Measurements from ENCODE around the gene CERS6.
A peak's percentile ranks its signal among the peaks of the same experiment; 100 is the strongest.

GRCh38 chr2:168773719-168774521 lies 317.8 kb downstream of the CERS6 start:
- TF ChIP-seq, protein P1, sequence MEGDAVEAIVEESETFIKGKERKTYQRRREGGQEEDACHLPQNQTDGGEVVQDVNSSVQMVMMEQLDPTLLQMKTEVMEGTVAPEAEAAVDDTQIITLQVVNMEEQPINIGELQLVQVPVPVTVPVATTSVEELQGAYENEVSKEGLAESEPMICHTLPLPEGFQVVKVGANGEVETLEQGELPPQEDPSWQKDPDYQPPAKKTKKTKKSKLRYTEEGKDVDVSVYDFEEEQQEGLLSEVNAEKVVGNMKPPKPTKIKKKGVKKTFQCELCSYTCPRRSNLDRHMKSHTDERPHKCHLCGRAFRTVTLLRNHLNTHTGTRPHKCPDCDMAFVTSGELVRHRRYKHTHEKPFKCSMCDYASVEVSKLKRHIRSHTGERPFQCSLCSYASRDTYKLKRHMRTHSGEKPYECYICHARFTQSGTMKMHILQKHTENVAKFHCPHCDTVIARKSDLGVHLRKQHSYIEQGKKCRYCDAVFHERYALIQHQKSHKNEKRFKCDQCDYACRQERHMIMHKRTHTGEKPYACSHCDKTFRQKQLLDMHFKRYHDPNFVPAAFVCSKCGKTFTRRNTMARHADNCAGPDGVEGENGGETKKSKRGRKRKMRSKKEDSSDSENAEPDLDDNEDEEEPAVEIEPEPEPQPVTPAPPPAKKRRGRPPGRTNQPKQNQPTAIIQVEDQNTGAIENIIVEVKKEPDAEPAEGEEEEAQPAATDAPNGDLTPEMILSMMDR (optimal IDR thresholded peaks at IDR 0.05 in 1 of 3, IDR thresholded peaks at IDR 0.05 in 1 of 3, conservative IDR thresholded peaks at IDR 0.05 in 1 of 3; ENCODE audit: extremely low read depth in 1 of 3, insufficient read depth in 2 of 3, low read length in 3 of 3) = peak; percentile 81 to 93 (median 87)
- no peak for TF ChIP-seq EZH2 (IDR thresholded peaks at IDR 0.05; ENCODE audit: low read length)
